Peyer's patch (tissue), 4 donors: ENCODE measurements around the gene DDR2. TPM values are rescaled to one million over a fixed set of nuclear protein-coding genes. Genes with fewer than 3 reads are reported as not detected.

ENCODE experiments used
- DNase-seq, 3 donors: peaks; one replicate each; pipeline ENCODE4 v3.0.0-alpha.2; 2017 to 2019
- H3K27ac ChIP-seq, 4 donors: fragments of 200-600 bp; sonication (generic); one replicate each; pipeline ENCODE4 v1.5.1; 2016 to 2019
- H3K27me3 ChIP-seq, 2 donors: fragments of 200-600 bp; sonication (generic); one replicate each; pipeline ENCODE4 v1.5.1; 2019
- H3K36me3 ChIP-seq, 3 donors: fragments of 200-600 bp; sonication (generic); one replicate each; pipeline ENCODE4 v1.5.1; 2016 to 2019
- H3K4me1 ChIP-seq, 4 donors: fragments of 200-600 bp; sonication (generic); one replicate each; pipeline ENCODE4 v1.5.1; 2016 to 2019
- H3K4me3 ChIP-seq, 4 donors: fragments of 200-600 bp; sonication (generic); 1 replicate in 3 of 4; 2 replicates in 1 of 4; pipeline ENCODE4 v1.5.1; 2016 to 2019; ENCODE audit warnings: mild to moderate bottlenecking in 1 of 4
- H3K9me3 ChIP-seq, 4 donors: fragments of 200-600 bp; sonication (generic); one replicate each; pipeline ENCODE4 v1.5.1; 2016 to 2019; ENCODE audit warnings: mild to moderate bottlenecking in 1 of 4
- POLR2A ChIP-seq, 2 donors: fragments of 450-650 bp; IDR thresholded peaks; one replicate each; pipeline ENCODE4 v1.5.1; 2017; ENCODE audit warnings: antibody characterized with exemption in 2 of 2, mild to moderate bottlenecking in 2 of 2, moderate library complexity in 2 of 2
- total RNA-seq, 4 donors: library from RNA; depleted of rRNA; stranded (reverse); fragments of >200 nt; gene quantifications; one replicate each; pipeline ENCODE4 v1.1.0, GENCODE V29; 2016
- TF ChIP-seq, protein P1 (sequence below), 6 experiments: fragments of 450-650 bp in 4 of 6; fragments of 200-600 bp in 2 of 6; sonication (generic) in 1 of 6; IDR thresholded peaks; one replicate each; pipeline ENCODE4 v1.5.1; 2017 to 2019; ENCODE audit warnings: antibody characterized with exemption in 6 of 6, mild to moderate bottlenecking in 3 of 6, moderate library complexity in 1 of 6

DDR2 gene
- total RNA-seq, 4 donors from 2014 or later, result 14.9 to 112 (median 37.2) TPM

- Histone ChIP-seq H3K27ac (peak overlapping the region in 2 of 4 donors; percentile 52 to 67), H3K9me3 (no peaks in the 10 kb centered on the region), H3K4me3 (no peak overlapping the region), H3K36me3 (no peaks in the 10 kb centered on the region), H3K27me3 (no peaks in the 10 kb centered on the region), H3K4me1 (peaks cover 0 to 16% (median 0%) of the 10 kb centered on the region in 4 donors)
- TF ChIP-seq, protein P1, sequence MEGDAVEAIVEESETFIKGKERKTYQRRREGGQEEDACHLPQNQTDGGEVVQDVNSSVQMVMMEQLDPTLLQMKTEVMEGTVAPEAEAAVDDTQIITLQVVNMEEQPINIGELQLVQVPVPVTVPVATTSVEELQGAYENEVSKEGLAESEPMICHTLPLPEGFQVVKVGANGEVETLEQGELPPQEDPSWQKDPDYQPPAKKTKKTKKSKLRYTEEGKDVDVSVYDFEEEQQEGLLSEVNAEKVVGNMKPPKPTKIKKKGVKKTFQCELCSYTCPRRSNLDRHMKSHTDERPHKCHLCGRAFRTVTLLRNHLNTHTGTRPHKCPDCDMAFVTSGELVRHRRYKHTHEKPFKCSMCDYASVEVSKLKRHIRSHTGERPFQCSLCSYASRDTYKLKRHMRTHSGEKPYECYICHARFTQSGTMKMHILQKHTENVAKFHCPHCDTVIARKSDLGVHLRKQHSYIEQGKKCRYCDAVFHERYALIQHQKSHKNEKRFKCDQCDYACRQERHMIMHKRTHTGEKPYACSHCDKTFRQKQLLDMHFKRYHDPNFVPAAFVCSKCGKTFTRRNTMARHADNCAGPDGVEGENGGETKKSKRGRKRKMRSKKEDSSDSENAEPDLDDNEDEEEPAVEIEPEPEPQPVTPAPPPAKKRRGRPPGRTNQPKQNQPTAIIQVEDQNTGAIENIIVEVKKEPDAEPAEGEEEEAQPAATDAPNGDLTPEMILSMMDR (IDR thresholded peaks at IDR 0.05), result no peak
- TF ChIP-seq POLR2A (IDR thresholded peaks at IDR 0.05), result no peak
- no peak for DNase-seq
Measured at GRCh38 chr1:162708286-162708685, 76.0 kb downstream of the DDR2 start.

DNA sequence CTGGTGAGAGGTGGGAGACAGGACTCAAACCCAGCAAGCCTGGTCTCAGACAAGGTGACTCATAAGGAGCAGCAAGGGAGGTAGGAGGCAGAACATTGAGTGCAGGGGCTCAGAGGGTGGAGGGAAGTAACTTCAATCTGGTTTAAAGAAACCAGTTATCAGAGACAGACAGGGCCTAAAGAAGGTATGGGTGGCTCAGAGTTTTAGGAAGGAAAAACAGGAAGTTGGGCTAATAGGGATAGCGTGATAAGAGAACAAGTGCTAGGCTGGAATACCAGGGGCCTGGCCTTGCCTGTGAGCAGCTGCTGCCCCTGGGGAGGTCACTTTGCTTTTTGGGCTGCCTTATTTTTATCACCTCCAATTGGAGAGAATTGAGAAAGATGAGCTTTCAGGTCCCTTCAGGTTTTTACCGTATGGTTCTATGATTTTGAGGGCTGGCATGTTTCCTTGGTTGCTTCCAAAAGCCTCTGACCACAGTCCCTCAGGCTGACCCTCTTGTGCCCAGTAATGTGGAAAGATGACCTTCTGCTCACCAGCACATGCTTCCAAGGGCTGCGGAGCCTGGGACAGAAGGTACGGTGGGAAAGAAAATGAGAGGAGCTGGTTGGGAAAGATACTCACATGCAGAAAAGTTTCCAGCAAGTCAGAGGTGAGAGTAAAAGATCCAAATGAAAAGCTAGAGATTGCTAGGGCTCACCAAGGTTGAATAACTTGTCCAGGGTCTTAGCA is 77.0 kb downstream of the DDR2 start:
- H3K4me1 ChIP-seq, result peaks cover 0 to 16% (median 0%) of the 10 kb centered on the region in 4 donors
- no peak for DNase-seq
- TF ChIP-seq, protein P1 (IDR thresholded peaks at IDR 0.05), result no peak
- no peak for TF ChIP-seq POLR2A (IDR thresholded peaks at IDR 0.05)

DNA sequence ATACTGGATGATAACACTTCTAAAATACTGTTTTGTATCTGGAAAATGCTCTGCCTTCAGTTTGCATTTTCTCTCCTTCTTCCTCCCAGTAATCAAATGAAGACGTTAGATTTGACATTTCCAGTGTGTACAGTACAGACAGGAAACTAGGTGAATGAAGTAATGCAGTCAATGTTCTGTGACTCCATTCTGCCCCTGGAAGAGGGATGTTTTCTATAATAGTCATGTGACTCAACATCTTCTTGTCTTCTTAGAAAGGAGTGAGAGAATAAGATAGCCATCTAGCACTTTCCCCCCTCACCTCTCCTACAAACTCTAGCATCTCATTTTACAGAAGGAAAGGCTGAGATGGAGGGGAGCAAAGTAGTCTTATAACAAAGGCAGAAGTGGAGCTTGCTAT is 77.6 kb downstream of the DDR2 start:
- H3K4me1 ChIP-seq, result peaks cover 0 to 13% (median 0%) of the 10 kb centered on the region in 4 donors
- H3K9me3 ChIP-seq, result no peaks in the 10 kb centered on the region
- no peak overlapping the region for H3K4me3 ChIP-seq
- H3K36me3 ChIP-seq, result no peaks in the 10 kb centered on the region
- TF ChIP-seq, protein P1 (IDR thresholded peaks at IDR 0.05), result no peak
- no peak for TF ChIP-seq POLR2A (IDR thresholded peaks at IDR 0.05)
- DNase-seq, result no peak
- H3K27ac ChIP-seq, result peak overlapping the region; percentile 8 to 67 (median 44)
- H3K27me3 ChIP-seq, result no peaks in the 10 kb centered on the region

More for the DNA sequence above, 77.0 kb downstream of the DDR2 start:
- H3K27me3 ChIP-seq, result no peaks in the 10 kb centered on the region
- H3K36me3 ChIP-seq, result no peaks in the 10 kb centered on the region
- H3K27ac ChIP-seq, result peak overlapping the region in 2 of 4 donors; percentile 52 to 67
- no peak overlapping the region for H3K4me3 ChIP-seq
- no peaks in the 10 kb centered on the region for H3K9me3 ChIP-seq

GRCh38 chr1:162710345-162710744 is 78.1 kb downstream of the DDR2 start:
- peak overlapping the region; percentile 36 to 67 (median 44) for H3K27ac ChIP-seq
- no peaks in the 10 kb centered on the region for H3K9me3 ChIP-seq
- H3K4me1 ChIP-seq, result peaks cover 0 to 10% (median 0%) of the 10 kb centered on the region in 4 donors
- H3K27me3 ChIP-seq, result no peaks in the 10 kb centered on the region
- no peak for DNase-seq
- H3K36me3 ChIP-seq, result no peaks in the 10 kb centered on the region
- no peak for TF ChIP-seq POLR2A (IDR thresholded peaks at IDR 0.05)
- TF ChIP-seq, protein P1 (IDR thresholded peaks at IDR 0.05), result no peak
- H3K4me3 ChIP-seq, result no peak overlapping the region

- Histone ChIP-seq H3K27ac (peak overlapping the region in 3 of 4 donors; percentile 15 to 67 (median 36)), H3K4me3 (no peak overlapping the region), H3K27me3 (no peaks in the 10 kb centered on the region), H3K9me3 (no peaks in the 10 kb centered on the region), H3K4me1 (peaks cover 0 to 10% (median 0%) of the 10 kb centered on the region in 4 donors), H3K36me3 (no peaks in the 10 kb centered on the region)
- no peak for DNase-seq
- no peak for TF ChIP-seq POLR2A (IDR thresholded peaks at IDR 0.05)
- TF ChIP-seq, protein P1 (IDR thresholded peaks at IDR 0.05), result no peak
Measured at GRCh38 chr1:162710780-162711465, 78.7 kb downstream of the DDR2 start.
